HG02642 (cell line): ENCODE results near the gene CFAP20DC.
"Not testable (repeated sequence)": the region's sequence is repeated elsewhere in the genome, so short reads cannot be mapped to it uniquely, and the experiment has no call there.

Experiments used
- ATAC-seq: cut with Tn5 transposase; IDR thresholded peaks from one replicate; pipeline ENCODE4 v1.9.1; 2021; ENCODE audit warnings: mild to moderate bottlenecking; ENCODE audit not compliant: unreplicated experiment, poor library complexity

CFAP20DC gene

GRCh38 chr3:58880182-58880581 is 169.6 kb downstream of the CFAP20DC start:
- no peak for ATAC-seq

- ATAC-seq, result peak; percentile 85
These were observed 175.0 kb downstream of the CFAP20DC start for GRCh38 chr3:58874795-58875194.

- peak; percentile 73 for ATAC-seq
These were observed 175.5 kb downstream of the CFAP20DC start for GRCh38 chr3:58874248-58874741.

- no peak for ATAC-seq
These were observed 181.6 kb downstream of the CFAP20DC start for GRCh38 chr3:58868097-58868779.

- ATAC-seq, result no peak
These were observed 182.2 kb downstream of the CFAP20DC start for GRCh38 chr3:58867621-58868020.

- no peak for ATAC-seq
These were observed 183.7 kb downstream of the CFAP20DC start for GRCh38 chr3:58866079-58866478.

GRCh38 chr3:58864480-58864879 is 185.3 kb downstream of the CFAP20DC start:
- ATAC-seq, result no peak

- ATAC-seq, result no peak
These were observed 186.6 kb downstream of the CFAP20DC start for GRCh38 chr3:58863206-58863605.

- ATAC-seq, result no peak
These were observed 188.3 kb downstream of the CFAP20DC start for GRCh38 chr3:58861551-58861950.

GRCh38 chr3:58858126-58858525 is 191.7 kb downstream of the CFAP20DC start:
- no peak for ATAC-seq

- ATAC-seq, result no peak
These were observed 192.4 kb downstream of the CFAP20DC start for GRCh38 chr3:58857402-58857801.

GRCh38 chr3:58848826-58849225 is 201.0 kb downstream of the CFAP20DC start:
- no peak for ATAC-seq

GRCh38 chr3:58842050-58842747 is 207.6 kb downstream of the CFAP20DC start:
- ATAC-seq, result not testable (repeated sequence)

GRCh38 chr3:58840949-58841348 is 208.9 kb downstream of the CFAP20DC start:
- no peak for ATAC-seq

- ATAC-seq, result no peak
These were observed 209.9 kb downstream of the CFAP20DC start for GRCh38 chr3:58839964-58840363.

- ATAC-seq, result no peak
These were observed 210.6 kb downstream of the CFAP20DC start for GRCh38 chr3:58839187-58839586.

GRCh38 chr3:58837856-58838255 is 212.0 kb downstream of the CFAP20DC start:
- no peak for ATAC-seq

- no peak for ATAC-seq
These were observed 212.5 kb downstream of the CFAP20DC start for GRCh38 chr3:58837141-58837843.

GRCh38 chr3:58835086-58835485 is 214.7 kb downstream of the CFAP20DC start:
- no peak for ATAC-seq

- ATAC-seq, result no peak
These were observed 216.3 kb downstream of the CFAP20DC start for GRCh38 chr3:58833491-58833890.

- no peak for ATAC-seq
These were observed 220.4 kb downstream of the CFAP20DC start for GRCh38 chr3:58829321-58830000.
